ENCODE data around the gene TP53I11.
A peak's percentile ranks its signal among the peaks of the same experiment; 100 is the strongest.

Gene TP53I11, protein sequence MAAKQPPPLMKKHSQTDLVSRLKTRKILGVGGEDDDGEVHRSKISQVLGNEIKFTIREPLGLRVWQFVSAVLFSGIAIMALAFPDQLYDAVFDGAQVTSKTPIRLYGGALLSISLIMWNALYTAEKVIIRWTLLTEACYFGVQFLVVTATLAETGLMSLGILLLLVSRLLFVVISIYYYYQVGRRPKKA

DNA sequence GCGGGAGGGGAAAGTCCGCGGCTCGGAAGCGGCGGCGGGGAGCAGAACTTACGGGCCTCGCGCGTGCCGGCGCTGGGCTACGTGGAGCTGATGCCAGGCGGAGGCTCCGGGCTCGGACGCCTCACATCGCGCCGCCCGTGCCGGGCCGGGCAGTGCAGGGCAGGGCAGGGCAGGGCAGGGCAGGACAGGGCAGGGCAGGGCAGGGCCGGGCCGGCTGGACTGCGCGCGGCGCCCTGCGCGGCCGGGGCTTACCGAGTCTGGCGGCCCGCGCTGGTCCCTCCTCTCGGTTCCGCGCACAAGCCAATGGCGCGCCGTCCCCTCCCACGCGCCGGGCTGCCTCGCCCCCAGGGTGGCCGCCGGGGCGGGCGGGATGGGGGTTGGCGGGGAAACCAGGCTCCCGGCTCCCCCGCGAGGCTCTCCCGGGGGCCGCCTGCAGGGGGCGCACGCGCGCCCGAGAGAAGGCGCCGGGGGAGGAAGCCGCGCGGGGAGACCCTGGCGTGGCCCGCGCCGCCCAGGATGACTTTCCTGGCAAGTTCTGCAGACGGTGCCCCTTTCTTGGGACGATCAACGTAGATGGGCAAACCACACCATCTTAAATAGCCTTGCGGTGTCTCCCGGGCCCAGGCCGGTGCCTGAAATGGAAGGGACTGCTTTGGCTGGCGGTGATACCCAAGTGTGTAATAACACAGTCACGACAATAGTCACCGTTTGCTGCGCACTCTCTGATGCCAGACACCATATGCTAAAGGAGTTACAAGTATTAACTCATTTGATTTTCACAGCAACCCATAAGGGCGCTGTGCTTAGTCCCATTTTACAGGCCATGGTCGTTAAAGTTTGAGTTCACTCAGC, at the start of gene TP53I11:
Gene TP53I11 (minus strand): TSS at position 259 of the 852 bp plus-strand sequence. CDS start 12,548 bp downstream, outside the sequence.
- peak; percentile 66 for DNase-seq (ENCODE audit: low spot score)

DNA sequence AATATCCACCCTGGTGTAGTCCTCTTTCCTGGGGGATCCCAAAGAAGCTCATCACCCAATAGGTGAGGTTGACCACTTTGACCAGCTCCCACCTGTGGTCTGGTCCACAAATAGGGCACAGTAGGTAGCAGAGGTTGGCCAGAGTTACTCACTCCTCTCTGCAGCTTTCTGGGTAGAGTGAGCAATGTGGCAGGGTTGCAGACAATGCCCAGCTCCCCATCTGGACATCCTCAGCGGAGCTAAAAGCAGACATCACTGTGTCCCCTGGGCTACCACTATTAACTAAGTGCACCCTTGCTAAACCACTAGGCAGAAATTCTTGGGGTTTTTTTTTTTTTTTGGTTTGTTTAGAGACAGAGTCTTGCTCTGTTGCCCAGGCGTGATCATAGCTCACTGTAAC, 48.4 kb upstream of the TP53I11 start:
- DNase-seq (ENCODE audit: low spot score) = no peak

DNA sequence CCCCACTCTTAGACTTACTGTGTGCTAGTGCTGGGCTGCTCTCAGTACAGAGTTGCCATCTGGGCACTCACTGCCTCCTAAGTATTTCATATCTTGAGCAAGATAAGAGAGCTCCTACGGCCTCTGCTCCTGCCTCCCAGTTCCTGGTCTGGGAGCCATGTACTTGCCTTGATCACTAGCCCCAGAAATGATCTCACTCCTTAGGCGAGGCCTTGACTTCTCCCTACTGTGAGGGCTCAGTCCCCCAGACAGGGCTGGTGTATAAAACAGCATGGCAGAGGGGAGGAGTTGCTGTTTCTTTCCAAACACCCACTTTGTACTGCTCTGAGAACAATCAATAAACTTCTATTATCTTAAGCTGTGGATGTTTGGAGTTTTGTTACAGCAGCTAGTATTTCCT, 47.4 kb upstream of the TP53I11 start:
- DNase-seq (ENCODE audit: low spot score) = no peak

DNA sequence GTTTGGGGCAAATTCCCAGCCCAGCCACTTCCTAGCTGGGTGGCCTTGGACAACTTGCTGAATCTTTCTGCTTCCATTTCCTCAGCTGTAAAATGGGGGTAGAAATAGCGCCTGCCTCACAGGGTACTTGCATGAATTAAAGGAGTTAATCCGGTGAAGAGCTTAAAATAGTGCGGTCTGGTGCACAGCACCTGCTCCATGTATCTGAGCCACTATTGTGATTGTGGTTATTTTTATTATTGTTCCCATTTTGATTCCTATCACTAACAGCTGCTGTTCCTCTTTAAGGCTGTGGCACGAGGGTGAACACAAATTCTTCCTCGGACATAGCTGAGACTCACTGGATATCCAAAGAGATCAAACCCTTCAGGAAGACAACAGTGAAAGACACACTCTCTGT, 46.9 kb upstream of the TP53I11 start:
- no peak for DNase-seq (ENCODE audit: low spot score)

DNA sequence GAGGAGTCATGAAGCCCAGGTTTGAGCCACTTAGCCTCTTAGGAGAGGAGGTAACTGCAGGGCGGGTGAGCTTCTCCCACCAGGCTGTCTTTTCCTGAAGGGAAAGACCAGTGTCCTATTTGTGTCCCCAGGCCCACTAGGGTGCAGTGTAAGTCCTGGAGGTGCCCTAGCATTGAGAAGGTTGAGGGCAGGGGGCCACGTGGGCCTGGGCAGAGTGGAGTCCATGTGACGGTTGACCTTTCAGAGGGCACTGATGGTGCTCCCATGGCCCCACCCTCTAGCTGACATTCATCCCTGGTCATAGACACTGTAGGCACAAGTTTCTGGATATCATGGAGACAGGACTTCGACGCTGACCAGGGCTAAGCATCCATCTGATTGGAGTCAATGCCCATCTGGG, 44.1 kb upstream of the TP53I11 start:
- no peak for DNase-seq (ENCODE audit: low spot score)

DNA sequence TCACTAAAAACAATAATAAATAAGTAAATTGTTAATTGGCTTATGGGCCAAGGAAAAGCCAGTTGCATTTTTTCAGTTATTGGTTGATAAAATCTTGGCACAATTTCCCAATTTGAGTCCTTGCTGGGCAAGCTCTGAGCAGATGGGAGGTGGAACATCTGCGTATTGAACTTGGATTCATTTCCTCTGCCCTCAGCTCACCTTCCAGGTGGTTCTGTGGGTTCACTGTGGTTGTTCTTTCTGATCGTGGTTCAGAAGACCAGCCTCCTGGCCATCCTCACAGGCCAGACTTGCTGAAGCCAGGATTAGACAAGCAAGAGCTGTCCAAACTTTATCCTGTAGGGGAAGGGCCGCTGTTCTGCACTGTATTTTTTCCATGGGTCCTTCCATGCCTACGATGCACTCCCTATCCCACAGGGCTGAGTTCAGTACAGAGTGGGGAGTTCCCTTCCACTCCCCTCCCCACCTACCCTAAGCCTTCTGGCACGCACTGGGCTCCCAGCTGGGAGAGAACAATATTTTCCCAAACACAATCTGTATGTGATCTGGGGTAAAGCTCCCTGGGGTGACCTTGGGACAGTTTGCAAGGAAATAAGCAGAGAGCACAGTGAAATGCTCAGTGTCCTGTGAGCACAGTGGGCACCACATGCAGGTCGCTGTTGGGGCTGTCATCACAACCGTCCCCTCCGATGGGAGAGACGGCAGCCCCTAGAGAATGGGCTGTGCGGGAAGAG, 43.5 kb upstream of the TP53I11 start:
- no peak for DNase-seq (ENCODE audit: low spot score)

DNA sequence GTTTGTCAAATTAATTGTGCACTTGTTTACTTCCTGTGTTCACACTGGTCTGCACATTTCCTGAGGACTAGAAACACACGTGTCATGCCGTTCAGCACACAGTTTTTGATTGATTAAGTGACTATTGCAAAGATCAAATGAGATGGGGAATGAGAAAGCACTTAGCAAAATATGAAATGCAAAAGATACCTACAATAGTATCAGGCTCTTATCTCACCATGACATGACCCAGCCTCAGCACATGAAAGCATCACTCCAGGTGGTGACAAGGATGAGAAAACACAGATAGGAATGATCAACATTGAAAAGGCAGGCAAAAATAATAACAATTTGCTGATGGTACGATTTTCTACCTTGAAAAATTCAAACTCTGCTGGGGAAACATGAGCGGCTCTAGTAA, 42.1 kb upstream of the TP53I11 start:
- no peak for DNase-seq (ENCODE audit: low spot score)

DNA sequence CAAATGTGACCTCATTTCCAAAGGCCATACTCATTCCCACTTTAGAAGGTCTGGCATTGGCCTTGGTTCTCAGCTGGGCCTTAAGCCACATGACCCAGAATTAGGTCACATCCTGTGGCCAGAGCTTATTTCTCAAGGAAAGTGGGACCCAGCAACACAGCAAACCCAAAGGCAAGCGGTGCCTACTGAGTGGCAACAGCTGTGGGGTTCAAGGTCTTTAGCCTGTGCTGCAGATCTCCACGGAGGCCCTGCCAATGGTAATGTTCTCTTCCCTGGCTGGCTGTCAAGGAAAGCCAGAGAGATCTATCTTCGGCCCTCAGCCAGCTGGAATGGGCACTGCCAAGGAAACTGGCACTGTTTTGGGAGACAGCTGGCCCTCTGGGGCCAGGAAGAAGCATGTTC, 41.5 kb upstream of the TP53I11 start:
- DNase-seq (ENCODE audit: low spot score) = no peak

DNA sequence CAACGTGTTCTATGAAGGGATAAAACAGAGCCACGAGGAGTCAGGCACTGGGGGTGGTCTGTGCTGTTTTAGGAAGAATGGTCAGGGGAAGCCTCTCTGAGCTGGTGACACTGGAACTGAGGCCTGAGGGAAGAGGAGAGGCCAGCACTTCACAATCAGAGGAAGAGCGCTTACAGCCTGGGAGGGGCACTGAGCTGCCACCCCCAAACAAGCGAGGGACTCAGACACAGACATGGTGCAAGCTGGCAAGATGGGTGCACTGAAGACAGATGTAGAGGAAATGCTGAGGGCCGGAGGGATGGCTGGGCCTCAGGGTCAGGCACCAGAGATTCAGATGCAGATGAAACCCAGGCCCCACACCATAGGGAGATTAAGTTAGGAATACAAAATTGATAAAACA, 40.0 kb upstream of the TP53I11 start:
- no peak for DNase-seq (ENCODE audit: low spot score)

DNA sequence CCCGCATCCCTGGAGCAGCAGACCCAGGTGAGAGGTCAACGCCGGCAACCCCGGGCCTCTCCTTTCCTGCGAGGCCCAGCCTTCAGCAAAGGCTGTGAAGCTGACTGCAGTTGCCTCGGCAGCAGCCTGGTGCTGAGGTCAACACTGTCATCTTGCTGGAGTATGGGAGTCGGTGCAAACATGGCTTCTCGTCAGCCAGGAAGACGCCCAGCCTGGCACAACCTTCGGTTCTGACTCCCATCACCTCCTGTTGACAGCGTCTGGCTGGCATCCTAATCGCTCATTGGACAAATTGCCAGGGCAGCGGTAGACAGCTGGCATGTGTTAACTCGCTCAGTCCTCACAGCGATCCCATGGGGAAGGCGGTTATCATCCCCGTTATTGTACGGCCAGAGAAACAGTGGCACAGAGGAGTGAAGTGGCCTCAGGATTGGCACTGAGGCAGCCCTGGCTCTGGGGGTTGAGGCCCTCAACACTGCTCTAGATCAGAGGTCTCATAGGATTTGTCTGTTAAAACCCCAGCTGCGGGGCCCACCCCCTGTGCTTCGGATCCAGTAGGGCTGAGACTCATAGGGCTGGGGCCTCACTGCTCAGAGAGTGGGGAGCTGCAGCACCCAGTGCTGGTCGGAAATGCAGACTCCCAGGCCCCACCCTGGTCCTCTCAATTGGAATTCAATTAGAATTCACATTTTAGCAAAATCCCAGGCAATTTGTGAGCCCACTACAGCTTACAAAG, 39.3 kb upstream of the TP53I11 start:
- DNase-seq (ENCODE audit: low spot score) = no peak

DNA sequence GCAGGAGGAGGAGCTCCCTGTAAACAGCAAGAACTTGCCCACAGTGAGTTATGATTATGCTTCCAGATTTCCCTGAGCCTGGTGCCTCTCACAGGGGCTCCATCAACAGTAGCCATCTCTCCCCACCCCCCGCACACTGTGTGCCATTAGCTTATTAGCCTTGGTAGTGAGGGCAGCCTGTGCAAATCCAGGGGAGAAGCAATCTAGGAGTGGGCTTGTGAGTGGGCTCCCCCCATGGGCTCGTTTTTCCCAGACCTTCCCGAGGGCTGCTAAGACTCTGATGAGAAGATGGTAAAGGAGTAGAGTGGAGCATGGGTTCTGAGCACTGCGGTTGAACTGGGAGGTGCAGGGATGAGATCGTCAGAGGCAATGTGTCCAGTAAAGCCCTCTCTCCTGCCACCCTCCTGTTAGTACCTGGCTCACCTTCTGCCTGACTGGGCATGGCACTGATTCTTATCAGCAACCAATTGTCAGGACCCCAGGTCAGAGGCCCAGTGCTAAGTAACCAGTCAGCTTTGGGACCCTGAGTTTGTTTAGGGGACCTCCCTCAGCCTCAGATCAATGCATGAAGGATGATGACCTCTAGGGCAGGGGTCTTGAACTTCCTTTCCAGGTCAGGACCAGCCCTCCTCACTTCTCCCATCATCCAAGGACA, 38.4 kb upstream of the TP53I11 start:
- DNase-seq (ENCODE audit: low spot score) = no peak

DNA sequence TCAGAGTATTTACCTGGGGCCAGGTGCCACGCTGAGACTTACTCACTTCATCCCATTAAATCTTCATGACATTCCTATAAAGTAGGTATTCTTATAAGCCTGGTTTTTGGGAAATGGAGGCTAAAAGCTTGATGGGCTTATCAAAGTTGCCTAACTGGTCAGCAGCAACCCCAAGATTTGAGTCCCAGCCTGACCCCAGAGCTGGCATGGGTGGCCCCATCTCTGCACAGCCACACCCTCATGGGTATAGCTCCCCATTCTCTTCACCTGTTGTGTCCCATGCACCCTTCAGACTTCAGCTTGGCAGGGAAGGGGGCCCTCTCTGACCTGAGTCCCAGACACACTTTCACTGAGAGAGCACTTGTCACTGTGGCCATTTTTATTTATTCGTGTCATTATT, 37.4 kb upstream of the TP53I11 start:
- DNase-seq (ENCODE audit: low spot score) = no peak

DNA sequence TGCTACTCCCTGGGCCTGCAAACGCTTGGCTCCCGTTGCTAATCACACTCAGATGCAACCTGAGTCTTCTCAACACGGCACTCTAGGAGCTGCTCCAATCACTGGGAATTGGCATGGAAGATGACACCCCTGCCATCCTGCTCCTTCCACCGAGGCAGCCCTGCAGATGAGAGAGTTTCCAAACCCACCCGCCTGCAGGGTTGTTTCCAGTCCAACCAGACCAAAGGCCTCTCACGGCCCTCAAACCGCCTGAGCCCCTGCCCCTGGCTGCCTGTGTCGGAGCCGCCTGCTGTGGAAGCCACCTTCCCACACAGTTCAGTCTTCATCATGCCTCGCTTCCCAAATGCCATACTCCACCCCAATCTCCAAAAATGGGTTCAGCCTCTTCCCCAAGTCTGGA, 36.8 kb upstream of the TP53I11 start:
- no peak for DNase-seq (ENCODE audit: low spot score)

DNA sequence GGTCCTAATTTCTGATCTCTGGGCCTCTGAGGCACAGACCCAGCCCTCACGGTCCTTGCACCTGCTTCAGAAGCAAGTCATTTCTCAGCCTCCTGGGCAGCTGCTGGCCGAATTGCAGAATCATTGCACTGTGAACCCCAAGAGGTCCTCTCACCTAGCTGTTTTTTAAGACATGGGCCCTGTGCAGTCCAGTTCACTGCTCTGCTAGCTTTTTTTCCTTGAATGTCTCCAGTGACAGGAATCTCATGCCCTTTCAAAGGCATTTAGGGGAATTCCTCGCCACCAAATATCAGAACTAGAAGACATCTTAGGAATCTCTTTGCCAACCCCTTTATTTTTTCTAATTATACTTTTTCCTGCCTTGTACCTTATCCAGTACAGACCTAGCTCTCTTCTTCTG, 35.6 kb upstream of the TP53I11 start:
- no peak for DNase-seq (ENCODE audit: low spot score)

DNA sequence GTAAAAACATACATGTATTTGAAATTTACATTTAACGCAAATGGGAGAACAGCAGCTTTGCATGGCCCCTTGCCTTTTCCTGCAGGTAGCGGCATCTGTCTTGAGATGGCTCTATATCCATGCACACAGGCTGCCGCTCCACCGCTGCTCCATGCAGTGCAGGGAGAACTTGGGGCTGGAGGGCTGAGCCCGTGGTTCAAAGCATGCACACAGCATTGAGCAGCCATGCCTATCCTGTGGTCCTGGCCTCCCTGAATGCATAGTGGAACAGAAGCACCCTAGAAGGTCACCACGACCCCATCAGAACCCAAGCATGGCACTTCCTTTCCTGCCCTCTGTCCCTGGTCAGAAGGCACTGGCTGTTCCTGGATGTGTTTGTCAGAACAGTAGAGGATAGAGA, 35.0 kb upstream of the TP53I11 start:
- DNase-seq (ENCODE audit: low spot score) = no peak

DNA sequence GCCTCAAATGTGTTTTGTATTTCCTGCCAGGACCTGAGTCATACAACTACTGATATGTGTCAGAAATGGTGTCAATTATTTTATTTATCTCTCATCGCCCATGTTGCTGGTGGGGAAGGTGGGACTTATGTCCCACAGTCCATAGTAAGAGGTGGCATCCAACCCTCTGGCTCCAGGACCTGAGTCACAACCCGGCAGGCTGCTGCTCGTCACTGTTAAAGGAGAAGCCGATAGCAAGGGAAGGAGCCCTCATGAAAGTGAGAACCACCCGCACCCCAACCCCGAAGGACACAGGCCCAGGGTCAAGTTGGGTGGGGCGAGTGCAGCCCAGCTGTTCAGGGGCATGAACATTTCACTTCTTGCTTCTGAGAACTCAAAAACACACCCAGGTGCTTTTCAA, 33.1 kb upstream of the TP53I11 start:
- no peak for DNase-seq (ENCODE audit: low spot score)

DNA sequence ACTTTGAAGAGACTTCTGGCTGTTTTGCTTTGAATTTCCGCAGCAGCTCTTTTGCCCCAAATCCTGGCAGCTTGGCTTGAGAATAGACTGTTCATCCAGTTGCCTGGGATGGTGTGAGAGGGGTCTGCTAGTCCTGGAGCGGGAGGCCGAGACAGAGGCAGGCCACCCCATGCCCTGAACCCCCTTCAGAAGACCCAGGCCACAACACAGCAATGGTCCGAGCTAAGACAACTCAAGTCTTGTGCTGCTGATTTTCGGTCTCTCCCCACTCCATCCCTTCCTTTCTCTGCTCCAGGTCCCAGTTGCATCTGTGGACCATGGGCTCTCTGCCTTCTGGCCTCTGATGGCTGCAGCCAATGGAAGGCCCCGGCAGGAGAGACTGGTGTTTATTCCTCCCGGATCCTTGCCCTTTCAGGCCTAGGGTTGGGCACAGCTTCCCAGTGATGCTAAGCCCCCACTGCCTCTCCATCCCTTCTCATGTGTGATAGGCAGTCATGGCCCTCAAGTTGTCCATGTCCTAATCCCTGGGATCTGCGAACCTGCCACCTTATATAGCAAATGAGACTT, 31.9 kb upstream of the TP53I11 start:
- no peak for DNase-seq (ENCODE audit: low spot score)

DNA sequence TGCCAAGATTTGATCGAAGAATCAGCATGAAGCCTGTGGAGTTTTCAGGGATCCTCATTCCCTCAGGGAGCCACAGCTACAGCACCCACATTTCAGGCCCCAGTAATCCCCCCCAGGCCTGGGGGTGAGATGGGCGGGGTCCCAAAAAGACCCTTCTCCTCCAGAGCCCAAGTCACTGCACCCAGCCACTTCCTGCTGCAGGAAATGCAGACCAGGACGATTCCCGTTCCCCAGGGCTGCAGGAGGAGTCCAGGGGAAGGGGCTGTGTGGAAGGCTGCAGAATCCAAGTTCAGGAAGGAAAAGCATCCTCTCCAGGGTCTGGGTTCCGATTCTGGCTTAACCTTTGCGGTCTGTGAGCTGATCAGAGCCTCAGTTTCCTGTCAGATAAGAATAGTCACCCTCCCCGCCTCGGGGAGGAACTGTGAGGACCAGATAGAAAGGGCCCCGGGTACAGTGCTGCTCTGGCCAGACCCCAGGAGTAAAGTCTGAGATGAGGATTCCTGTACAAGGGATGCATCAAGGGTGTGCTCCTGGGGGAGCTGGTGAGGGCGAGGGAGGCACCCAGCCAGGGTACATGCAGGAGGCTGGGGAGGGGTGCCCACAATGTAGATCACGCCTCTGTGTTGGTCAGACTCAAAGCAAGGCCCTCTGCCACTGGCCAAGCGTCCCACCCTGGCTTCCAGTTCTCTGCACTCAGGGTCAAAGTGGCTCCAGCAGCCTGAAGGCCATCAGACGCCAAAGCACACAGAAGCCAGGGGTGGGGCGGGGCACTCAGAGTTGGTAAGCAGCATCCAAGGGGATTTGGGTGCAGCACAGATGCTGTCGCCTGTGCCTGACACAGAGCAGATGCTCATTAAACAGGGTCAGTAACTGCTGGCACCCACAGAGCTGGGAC, 30.1 kb upstream of the TP53I11 start:
- no peak for DNase-seq (ENCODE audit: low spot score)

DNA sequence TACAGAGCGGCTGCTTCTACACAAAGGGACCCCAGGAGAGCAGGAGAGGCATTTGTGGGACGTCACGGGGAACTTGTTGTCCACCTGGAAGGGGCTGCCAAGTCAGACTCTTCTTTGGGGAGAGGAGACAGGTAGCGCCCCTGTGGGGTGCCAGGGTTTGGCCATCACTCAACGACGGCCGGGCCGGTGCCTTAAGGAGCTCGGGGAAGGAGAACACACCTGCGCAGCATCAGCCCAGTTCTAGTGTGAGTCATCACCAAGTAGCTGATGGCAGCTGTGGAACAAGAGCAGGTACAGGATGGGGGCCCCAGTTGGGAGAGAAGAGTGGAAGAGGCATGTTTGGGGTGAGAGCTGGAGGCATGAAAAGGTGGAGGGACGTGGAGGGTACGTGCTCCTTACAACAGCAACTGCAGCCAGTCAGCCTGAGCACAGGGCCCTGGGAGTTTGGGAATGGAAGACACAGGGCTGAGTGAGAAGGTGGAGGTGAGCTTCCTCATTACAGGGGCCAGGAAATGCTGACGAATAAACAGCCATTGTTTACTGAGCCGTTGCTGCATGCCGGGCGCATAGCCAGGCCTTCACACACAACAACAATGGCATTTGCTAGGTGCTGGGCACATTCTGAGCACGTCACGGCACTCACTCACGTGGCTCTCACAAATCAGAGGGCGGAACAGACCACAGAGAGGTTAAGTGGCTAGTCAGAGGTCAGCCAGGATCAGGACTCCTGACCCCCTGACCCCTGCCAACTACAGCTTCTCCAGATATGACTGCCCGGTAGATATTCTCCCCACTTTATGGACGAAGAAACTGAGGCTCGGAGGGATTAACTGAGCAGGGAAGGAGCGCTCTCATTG, 29.1 kb upstream of the TP53I11 start:
- DNase-seq (ENCODE audit: low spot score) = peak; percentile 66

DNA sequence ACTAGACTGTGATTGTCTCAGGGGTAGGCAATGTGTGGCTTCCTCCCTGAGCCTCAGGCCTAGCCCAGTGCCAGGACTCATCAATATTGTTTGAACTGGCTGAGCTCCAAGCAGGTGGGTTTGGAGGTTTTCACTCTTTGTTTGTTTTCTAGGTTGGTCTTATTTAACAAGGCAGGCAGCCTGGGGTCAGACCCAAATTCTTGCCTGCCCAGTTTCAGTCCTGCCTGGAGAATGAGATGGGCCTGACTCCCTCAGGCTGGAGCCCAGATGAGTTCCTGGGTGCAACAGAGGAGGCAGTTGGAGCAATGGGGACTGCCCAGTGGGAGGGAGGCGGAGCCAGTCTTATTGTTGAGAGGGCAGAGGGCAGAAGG, 28.3 kb upstream of the TP53I11 start:
- DNase-seq (ENCODE audit: low spot score) = peak; percentile 69
